GM18870 (cell line): ENCODE data around the gene HAUS1.
A peak's percentile ranks its signal among the peaks of the same experiment; 100 is the strongest.
"Not testable (repeated sequence)": the region's sequence is repeated elsewhere in the genome, so short reads cannot be mapped to it uniquely, and the experiment has no call there.

Experiments
- ATAC-seq: cut with Tn5 transposase; IDR thresholded peaks from one replicate; pipeline ENCODE4 v1.9.1; 2021; ENCODE audit warnings: moderate library complexity; ENCODE audit not compliant: unreplicated experiment

Gene HAUS1

GRCh38 chr18:46156124-46156745 is 52.0 kb downstream of the HAUS1 start:
- no peak for ATAC-seq

DNA sequence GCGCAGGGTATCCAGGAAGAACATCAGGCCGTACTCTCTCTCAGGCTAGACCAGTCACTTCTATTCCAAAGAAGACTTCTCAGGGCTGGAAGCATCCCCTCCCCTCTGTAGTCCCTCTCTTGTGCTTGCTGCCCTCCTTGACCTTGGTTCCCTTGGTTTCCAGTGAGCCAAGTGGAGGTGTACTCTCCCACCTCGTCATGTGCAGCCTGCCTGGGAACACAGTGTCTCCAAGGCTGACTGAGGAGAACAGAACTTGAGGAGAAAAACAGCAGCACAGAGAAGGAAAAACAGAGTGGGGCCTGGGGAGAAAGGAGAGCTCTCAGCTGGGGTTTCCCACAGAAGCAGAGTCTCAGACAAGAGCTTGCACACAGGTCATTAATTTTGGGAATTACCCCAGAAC is 52.7 kb downstream of the HAUS1 start:
- ATAC-seq, result no peak

DNA sequence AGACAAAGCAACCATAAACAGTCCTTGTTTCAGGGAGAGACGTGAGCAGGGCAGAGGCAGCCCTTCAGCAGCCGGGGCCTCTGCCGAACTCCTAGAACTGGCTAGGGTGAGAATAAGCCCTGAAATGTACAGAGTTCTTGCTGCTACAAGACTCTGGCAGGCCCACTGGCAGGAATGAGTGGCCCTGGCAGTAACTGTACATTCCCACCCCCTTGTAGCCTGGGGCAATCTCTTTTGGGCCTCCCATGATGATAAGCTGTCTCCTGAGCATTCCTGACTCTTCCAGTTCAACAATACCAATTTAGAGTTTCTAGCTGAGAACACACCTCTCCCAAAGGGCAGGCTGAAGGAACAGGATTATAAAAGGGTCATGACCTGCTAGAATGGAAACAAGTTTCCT is 54.3 kb downstream of the HAUS1 start:
- ATAC-seq, result no peak

DNA sequence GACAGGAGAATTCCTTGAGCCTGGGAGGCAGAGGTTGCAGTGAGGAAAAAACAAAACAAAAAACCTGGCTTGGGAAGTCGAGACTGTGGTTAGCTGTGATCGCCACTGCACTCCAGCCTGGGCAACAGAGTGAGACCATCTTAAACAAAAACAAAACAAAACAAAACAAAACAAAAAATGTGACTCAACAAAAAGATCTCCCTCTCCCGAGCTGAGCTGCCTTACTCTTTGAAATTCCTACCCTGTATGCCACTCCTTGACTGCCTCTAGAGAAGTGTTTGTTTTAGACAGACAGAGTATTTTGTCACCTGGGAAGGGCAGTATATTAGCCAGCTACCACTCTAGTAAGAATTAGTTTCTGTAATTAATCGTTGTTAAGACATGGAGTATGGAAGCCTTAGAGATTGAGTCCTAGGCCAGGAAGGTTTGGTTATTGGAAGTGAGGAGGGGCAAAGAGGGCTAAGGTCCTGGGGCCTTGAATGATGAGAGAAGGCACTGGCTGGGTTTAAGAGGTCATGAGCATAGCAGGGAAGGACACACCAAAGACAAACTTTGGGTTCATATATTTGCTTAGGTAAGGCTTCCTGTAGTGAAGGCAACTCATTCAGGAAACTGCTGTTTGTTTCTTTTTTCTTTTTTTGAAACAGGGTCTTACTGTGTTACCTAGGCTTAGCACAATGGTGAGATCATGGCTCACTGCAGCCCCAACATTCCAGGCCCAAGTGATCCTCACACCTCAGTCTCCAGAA is 56.0 kb downstream of the HAUS1 start:
- no peak for ATAC-seq

DNA sequence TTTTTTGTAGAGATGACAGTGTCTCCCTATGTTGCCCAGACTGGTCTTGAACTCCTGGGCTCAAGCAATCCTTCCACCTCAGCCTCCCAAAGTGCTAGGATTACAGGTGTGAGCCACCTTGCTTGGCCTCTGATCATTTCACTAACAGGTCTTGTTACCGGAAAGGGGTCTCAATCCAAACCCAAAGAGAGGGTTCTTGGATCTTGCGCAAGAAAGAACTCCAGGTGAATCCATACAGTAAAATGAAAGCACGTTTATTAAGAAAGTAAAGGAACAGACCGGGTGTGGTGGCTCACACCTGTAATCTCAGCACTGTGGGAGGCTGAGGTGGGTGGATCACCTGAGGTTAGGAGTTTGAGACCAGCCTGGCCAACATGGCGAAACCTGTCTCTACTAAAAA is 56.7 kb downstream of the HAUS1 start:
- ATAC-seq, result not testable (repeated sequence)

GRCh38 chr18:46161703-46162396 is 57.7 kb downstream of the HAUS1 start:
- ATAC-seq, result no peak

GRCh38 chr18:46163091-46163490 is 58.9 kb downstream of the HAUS1 start:
- ATAC-seq, result no peak

- ATAC-seq, result no peak
Measured at GRCh38 chr18:46163941-46164499, 59.8 kb downstream of the HAUS1 start.

- ATAC-seq, result not testable (repeated sequence)
Measured at GRCh38 chr18:46164502-46164901, 60.3 kb downstream of the HAUS1 start.

GRCh38 chr18:46164920-46165319 is 60.7 kb downstream of the HAUS1 start:
- ATAC-seq, result no peak

GRCh38 chr18:46166261-46166970 is 62.2 kb downstream of the HAUS1 start:
- no peak for ATAC-seq

- peak; percentile 83 for ATAC-seq
Measured at GRCh38 chr18:46167971-46168370, 63.8 kb downstream of the HAUS1 start.

- no peak for ATAC-seq
Measured at GRCh38 chr18:46169464-46169941, 65.3 kb downstream of the HAUS1 start.

DNA sequence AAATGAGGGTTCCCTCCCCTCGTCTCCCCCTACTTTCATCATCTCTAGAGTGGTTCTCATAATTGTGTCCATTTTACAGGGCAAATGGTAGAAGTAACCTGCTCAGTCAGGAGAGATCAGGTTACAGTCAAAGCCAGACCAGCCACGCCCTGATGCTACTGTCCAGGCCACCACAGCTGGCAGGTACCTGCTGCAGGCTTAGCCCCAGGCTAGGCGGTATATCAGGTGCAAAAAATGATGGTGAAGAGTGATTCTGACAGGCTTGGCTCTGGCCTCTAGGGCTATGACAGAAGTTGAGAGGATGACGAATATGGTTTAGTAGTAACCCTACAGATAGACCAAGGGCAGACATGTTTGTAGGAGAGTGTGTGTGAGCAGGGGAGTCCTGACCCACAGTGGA is 67.1 kb downstream of the HAUS1 start:
- ATAC-seq, result no peak

DNA sequence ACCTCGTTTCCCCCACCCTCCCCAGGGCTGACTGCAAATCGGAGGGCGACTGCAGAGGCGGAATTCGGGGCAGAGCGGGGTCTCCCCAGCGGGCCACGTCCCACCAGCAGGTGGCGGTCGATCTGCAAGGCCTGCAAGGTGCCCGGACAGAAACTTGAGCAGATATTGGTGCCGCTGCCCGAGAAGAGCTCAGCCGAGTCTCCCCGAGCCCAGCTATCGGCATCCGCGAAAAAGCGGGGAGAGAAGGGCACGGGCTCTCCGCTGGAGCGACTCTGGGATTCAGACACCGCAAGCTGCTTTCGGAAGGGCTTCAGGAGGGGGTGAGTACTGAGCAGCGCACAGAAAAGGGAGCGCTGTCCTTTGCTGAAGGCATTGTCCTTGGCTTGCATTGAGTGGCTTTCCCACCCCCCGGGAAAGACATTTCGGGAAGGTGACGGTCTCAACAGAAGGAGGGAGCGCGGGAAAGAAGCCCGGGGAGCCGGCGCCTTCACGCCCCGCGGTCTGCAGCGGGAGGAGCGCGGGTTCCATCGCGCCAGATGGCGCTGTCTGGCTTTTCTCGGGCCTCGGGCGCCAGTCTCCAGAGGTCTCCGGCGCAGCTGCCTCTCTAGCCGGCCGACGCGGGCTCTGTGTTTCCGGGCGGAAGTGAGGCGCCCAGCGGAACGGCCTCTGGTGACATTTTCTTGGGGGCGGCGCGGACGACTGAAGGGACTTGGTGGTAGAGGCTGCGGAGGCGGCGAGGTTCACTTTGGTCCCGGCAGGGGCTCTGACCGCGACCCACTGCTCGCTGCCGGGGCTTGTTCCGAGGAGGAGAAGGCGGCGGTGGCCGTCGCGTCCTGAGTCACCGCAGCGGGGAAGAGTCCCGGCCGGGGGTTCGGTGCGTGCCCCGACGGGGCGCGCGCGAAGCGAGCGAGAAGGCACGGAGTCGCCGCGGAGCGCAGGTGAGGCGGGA is 69.5 kb downstream of the HAUS1 start:
- ATAC-seq, result peak; percentile 75

DNA sequence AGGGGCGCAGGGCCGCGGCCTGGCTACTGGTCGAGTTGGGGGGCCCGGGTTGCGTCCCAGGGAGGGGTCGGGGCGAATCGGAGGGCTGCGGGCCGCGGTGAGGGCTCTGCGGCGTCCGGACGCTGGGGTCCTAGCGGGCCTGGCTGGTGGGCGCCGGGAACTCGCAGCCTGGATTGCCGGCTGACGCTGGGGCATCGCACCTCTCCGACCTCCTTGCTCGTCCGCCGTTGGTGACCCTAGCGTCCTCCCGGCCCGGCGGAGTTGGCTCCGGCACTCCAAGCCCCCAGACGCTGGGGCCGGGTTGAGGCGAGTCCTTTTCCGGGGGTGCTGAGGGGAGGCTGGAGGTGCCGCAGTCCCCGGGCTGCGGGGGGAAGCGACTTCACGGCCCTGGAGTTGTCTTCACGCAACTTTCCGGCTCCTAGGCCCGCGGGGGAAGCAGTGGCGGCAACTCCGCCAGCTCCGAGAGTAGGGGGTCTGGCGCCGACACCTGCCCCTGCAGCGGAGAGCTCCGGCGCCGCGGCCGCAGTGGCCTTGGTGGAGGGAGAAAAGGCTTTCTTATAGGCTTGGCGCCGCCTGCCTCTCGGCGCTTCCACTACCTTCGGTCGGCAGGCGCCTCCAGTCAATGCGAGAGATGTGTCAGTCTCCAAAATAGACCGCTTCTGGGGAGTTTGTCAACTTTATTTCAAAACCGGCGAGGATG is 70.3 kb downstream of the HAUS1 start:
- peak; percentile 1 for ATAC-seq

- no peak for ATAC-seq
Measured at GRCh38 chr18:46176001-46176400, 71.8 kb downstream of the HAUS1 start.
